ENCODE measurements around the gene FOXJ1.
A peak's percentile ranks its signal among the peaks of the same experiment; 100 is the strongest.

Gene FOXJ1

GRCh38 chr17:76125391-76125675 lies 15.7 kb downstream of the FOXJ1 start:
- Histone ChIP-seq H3K27ac (ENCODE audit: low read length) (no peak overlapping the region), H3K9me3 (ENCODE audit: control insufficient read depth, low read depth, low read length) (no peaks in the 10 kb centered on the region), H3K27me3 (ENCODE audit: control insufficient read depth, insufficient read depth, low read length) (peaks cover 5% of the 10 kb centered on the region), H3K9ac (ENCODE audit: low read length) (no peak overlapping the region), H3K4me1 (ENCODE audit: control insufficient read depth, low read depth, low read length) (peaks cover 10% of the 10 kb centered on the region), H3K4me3 (ENCODE audit: low read length) (no peak overlapping the region), H3K36me3 (ENCODE audit: control insufficient read depth, low read depth, low read length) (no peaks in the 10 kb centered on the region)

- Histone ChIP-seq H3K9me3 (ENCODE audit: control insufficient read depth, low read depth, low read length) (no peaks in the 10 kb centered on the region), H3K36me3 (ENCODE audit: control insufficient read depth, low read depth, low read length) (no peaks in the 10 kb centered on the region), H3K9ac (ENCODE audit: low read length) (no peak overlapping the region), H3K27ac (ENCODE audit: low read length) (no peak overlapping the region), H3K4me3 (ENCODE audit: low read length) (no peak overlapping the region), H3K27me3 (ENCODE audit: control insufficient read depth, insufficient read depth, low read length) (no peaks in the 10 kb centered on the region), H3K4me1 (ENCODE audit: control insufficient read depth, low read depth, low read length) (peaks cover 13% of the 10 kb centered on the region)
These were observed 16.3 kb downstream of the FOXJ1 start for GRCh38 chr17:76124582-76125390.

- H3K4me3 ChIP-seq (ENCODE audit: low read length): no peak overlapping the region
- no peaks in the 10 kb centered on the region for H3K9me3 ChIP-seq (ENCODE audit: control insufficient read depth, low read depth, low read length)
- H3K27me3 ChIP-seq (ENCODE audit: control insufficient read depth, insufficient read depth, low read length): no peaks in the 10 kb centered on the region
- H3K27ac ChIP-seq (ENCODE audit: low read length): no peak overlapping the region
- peaks cover 18% of the 10 kb centered on the region for H3K4me1 ChIP-seq (ENCODE audit: control insufficient read depth, low read depth, low read length)
- no peak overlapping the region for H3K9ac ChIP-seq (ENCODE audit: low read length)
- no peaks in the 10 kb centered on the region for H3K36me3 ChIP-seq (ENCODE audit: control insufficient read depth, low read depth, low read length)
These were observed 17.1 kb downstream of the FOXJ1 start for GRCh38 chr17:76123749-76124581.

- H3K4me3 ChIP-seq (ENCODE audit: low read length): no peak overlapping the region
- no peaks in the 10 kb centered on the region for H3K36me3 ChIP-seq (ENCODE audit: control insufficient read depth, low read depth, low read length)
- peaks cover 18% of the 10 kb centered on the region for H3K4me1 ChIP-seq (ENCODE audit: control insufficient read depth, low read depth, low read length)
- no peaks in the 10 kb centered on the region for H3K9me3 ChIP-seq (ENCODE audit: control insufficient read depth, low read depth, low read length)
- H3K27me3 ChIP-seq (ENCODE audit: control insufficient read depth, insufficient read depth, low read length): no peaks in the 10 kb centered on the region
- no peak overlapping the region for H3K27ac ChIP-seq (ENCODE audit: low read length)
- no peak overlapping the region for H3K9ac ChIP-seq (ENCODE audit: low read length)
These were observed 17.9 kb downstream of the FOXJ1 start for GRCh38 chr17:76123191-76123499.

- Histone ChIP-seq H3K36me3 (ENCODE audit: control insufficient read depth, low read depth, low read length) (no peaks in the 10 kb centered on the region), H3K9me3 (ENCODE audit: control insufficient read depth, low read depth, low read length) (no peaks in the 10 kb centered on the region), H3K27ac (ENCODE audit: low read length) (no peak overlapping the region), H3K4me3 (ENCODE audit: low read length) (no peak overlapping the region), H3K27me3 (ENCODE audit: control insufficient read depth, insufficient read depth, low read length) (no peaks in the 10 kb centered on the region), H3K9ac (ENCODE audit: low read length) (no peak overlapping the region), H3K4me1 (ENCODE audit: control insufficient read depth, low read depth, low read length) (peaks cover 18% of the 10 kb centered on the region)
These were observed 18.4 kb downstream of the FOXJ1 start for GRCh38 chr17:76122431-76123190.

- Histone ChIP-seq H3K36me3 (ENCODE audit: control insufficient read depth, low read depth, low read length) (no peaks in the 10 kb centered on the region), H3K27ac (ENCODE audit: low read length) (no peak overlapping the region), H3K4me1 (ENCODE audit: control insufficient read depth, low read depth, low read length) (peaks cover 18% of the 10 kb centered on the region), H3K9me3 (ENCODE audit: control insufficient read depth, low read depth, low read length) (no peaks in the 10 kb centered on the region), H3K4me3 (ENCODE audit: low read length) (peak overlapping the region; percentile 17), H3K27me3 (ENCODE audit: control insufficient read depth, insufficient read depth, low read length) (no peaks in the 10 kb centered on the region), H3K9ac (ENCODE audit: low read length) (no peak overlapping the region)
These were observed 19.1 kb downstream of the FOXJ1 start for GRCh38 chr17:76121932-76122430.

GRCh38 chr17:76120658-76121008 lies 20.4 kb downstream of the FOXJ1 start:
- Histone ChIP-seq H3K27ac (ENCODE audit: low read length) (no peak overlapping the region), H3K4me3 (ENCODE audit: low read length) (no peak overlapping the region), H3K27me3 (ENCODE audit: control insufficient read depth, insufficient read depth, low read length) (no peaks in the 10 kb centered on the region), H3K9me3 (ENCODE audit: control insufficient read depth, low read depth, low read length) (no peaks in the 10 kb centered on the region), H3K4me1 (ENCODE audit: control insufficient read depth, low read depth, low read length) (peaks cover 18% of the 10 kb centered on the region), H3K9ac (ENCODE audit: low read length) (no peak overlapping the region), H3K36me3 (ENCODE audit: control insufficient read depth, low read depth, low read length) (no peaks in the 10 kb centered on the region)

- no peaks in the 10 kb centered on the region for H3K36me3 ChIP-seq (ENCODE audit: control insufficient read depth, low read depth, low read length)
- peaks cover 18% of the 10 kb centered on the region for H3K4me1 ChIP-seq (ENCODE audit: control insufficient read depth, low read depth, low read length)
- H3K4me3 ChIP-seq (ENCODE audit: low read length): no peak overlapping the region
- H3K27me3 ChIP-seq (ENCODE audit: control insufficient read depth, insufficient read depth, low read length): no peaks in the 10 kb centered on the region
- no peaks in the 10 kb centered on the region for H3K9me3 ChIP-seq (ENCODE audit: control insufficient read depth, low read depth, low read length)
- no peak overlapping the region for H3K9ac ChIP-seq (ENCODE audit: low read length)
- no peak overlapping the region for H3K27ac ChIP-seq (ENCODE audit: low read length)
These were observed 21.4 kb downstream of the FOXJ1 start for GRCh38 chr17:76119409-76120371.

GRCh38 chr17:76115138-76115754 lies 25.8 kb downstream of the FOXJ1 start:
- no peaks in the 10 kb centered on the region for H3K27me3 ChIP-seq (ENCODE audit: control insufficient read depth, insufficient read depth, low read length)
- no peaks in the 10 kb centered on the region for H3K9me3 ChIP-seq (ENCODE audit: control insufficient read depth, low read depth, low read length)
- H3K36me3 ChIP-seq (ENCODE audit: control insufficient read depth, low read depth, low read length): no peaks in the 10 kb centered on the region
- no peak overlapping the region for H3K4me3 ChIP-seq (ENCODE audit: low read length)
- no peak overlapping the region for H3K27ac ChIP-seq (ENCODE audit: low read length)
- no peak overlapping the region for H3K9ac ChIP-seq (ENCODE audit: low read length)
- peaks cover 7% of the 10 kb centered on the region for H3K4me1 ChIP-seq (ENCODE audit: control insufficient read depth, low read depth, low read length)

GRCh38 chr17:76111956-76112355 lies 29.1 kb downstream of the FOXJ1 start:
- no peaks in the 10 kb centered on the region for H3K27me3 ChIP-seq (ENCODE audit: control insufficient read depth, insufficient read depth, low read length)
- no peaks in the 10 kb centered on the region for H3K36me3 ChIP-seq (ENCODE audit: control insufficient read depth, low read depth, low read length)
- no peaks in the 10 kb centered on the region for H3K4me1 ChIP-seq (ENCODE audit: control insufficient read depth, low read depth, low read length)
- H3K9ac ChIP-seq (ENCODE audit: low read length): no peak overlapping the region
- H3K9me3 ChIP-seq (ENCODE audit: control insufficient read depth, low read depth, low read length): no peaks in the 10 kb centered on the region
- H3K27ac ChIP-seq (ENCODE audit: low read length): no peak overlapping the region
- no peak overlapping the region for H3K4me3 ChIP-seq (ENCODE audit: low read length)
